ENCODE measurements around the gene CFAP65.

CFAP65 gene

GRCh38 chr2:218961651-218962570 lies 79.4 kb downstream of the CFAP65 start:
- DNase-seq = no peak

- no peak for DNase-seq
Measured at GRCh38 chr2:218961229-218961628, 80.1 kb downstream of the CFAP65 start.

GRCh38 chr2:218960309-218961165 lies 80.8 kb downstream of the CFAP65 start:
- DNase-seq = no peak

- no peak for DNase-seq
Measured at GRCh38 chr2:218959761-218960308, 81.5 kb downstream of the CFAP65 start.

GRCh38 chr2:218959141-218959731 lies 82.1 kb downstream of the CFAP65 start, which contains the start of gene CDK5R2:
TSS of gene CDK5R2 (plus strand) at chr2:218959666. CDS start at chr2:218959821, 155 bp downstream.
- peak; percentile 70 for DNase-seq

GRCh38 chr2:218958276-218958675 lies 83.0 kb downstream of the CFAP65 start:
- no peak for DNase-seq

- no peak for DNase-seq
Measured at GRCh38 chr2:218957671-218958070, 83.6 kb downstream of the CFAP65 start.

- DNase-seq = no peak
Measured at GRCh38 chr2:218956039-218956438, 85.3 kb downstream of the CFAP65 start.

- DNase-seq = no peak
Measured at GRCh38 chr2:218954541-218955300, 86.6 kb downstream of the CFAP65 start.

GRCh38 chr2:218953366-218953954 lies 87.9 kb downstream of the CFAP65 start:
- DNase-seq = no peak
